ENCODE data around the gene UBE3B.

GRCh38 chr12:109573914-109574244, 96.4 kb downstream of the UBE3B start:
- no peak for TF ChIP-seq CTCF (IDR thresholded peaks at IDR 0.05; ENCODE audit: low read depth, low read length)
- TF ChIP-seq MAX (IDR thresholded peaks at IDR 0.05; ENCODE audit: low read depth, low read length), result no peak
- TF ChIP-seq POLR2A (IDR thresholded peaks at IDR 0.05; ENCODE audit: extremely low read depth, insufficient read length), result no peak

Data from NB4 (cell line).